Measurements from ENCODE around the gene SPP2.

SPP2 gene

GRCh38 chr2:234096164-234096563 is 45.7 kb downstream of the SPP2 start:
- no peak for DNase-seq

- DNase-seq = no peak
Measured at GRCh38 chr2:234098681-234099080, 48.2 kb downstream of the SPP2 start.

- no peak for DNase-seq
Measured at GRCh38 chr2:234099266-234099665, 48.8 kb downstream of the SPP2 start.

GRCh38 chr2:234100686-234101085 is 50.2 kb downstream of the SPP2 start:
- DNase-seq = no peak

DNA sequence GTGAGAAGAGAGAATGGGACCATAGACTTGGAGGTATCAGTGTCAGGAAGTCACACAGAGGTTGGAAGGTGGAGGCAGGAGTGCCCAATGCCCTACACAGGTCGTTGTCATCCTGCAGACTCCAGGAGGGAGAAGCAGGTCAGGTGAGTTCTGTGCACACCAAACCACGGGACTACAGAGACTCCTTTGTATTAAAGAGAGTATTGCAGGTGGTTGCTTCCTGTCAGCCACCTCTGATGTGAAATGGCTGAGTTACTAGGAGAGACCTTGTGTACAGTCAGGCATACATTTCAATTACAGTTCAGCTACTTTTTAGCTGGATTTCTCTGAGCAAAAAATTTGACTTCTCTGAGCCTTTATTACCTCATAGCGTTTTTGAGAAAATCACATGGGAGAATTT is 51.6 kb downstream of the SPP2 start:
- DNase-seq = no peak

DNA sequence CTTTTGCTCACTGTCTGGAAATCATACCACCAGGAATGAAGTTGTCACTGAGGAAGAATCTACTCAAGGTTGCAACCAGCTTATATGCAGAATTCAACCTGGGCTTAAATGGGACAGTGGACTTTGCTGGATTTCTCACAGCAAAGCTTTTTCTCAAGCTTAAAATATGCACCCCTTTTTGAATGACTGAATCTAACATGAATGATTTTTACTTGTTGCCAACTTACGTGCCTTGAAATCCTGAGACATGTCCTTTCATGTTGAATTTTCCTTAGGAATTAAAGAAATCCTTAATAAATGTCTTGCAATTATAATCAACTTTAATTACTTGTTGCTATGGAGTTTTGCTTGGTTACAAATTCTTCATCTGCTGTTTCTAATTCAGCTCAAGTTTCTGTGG is 57.4 kb downstream of the SPP2 start:
- DNase-seq = no peak

DNA sequence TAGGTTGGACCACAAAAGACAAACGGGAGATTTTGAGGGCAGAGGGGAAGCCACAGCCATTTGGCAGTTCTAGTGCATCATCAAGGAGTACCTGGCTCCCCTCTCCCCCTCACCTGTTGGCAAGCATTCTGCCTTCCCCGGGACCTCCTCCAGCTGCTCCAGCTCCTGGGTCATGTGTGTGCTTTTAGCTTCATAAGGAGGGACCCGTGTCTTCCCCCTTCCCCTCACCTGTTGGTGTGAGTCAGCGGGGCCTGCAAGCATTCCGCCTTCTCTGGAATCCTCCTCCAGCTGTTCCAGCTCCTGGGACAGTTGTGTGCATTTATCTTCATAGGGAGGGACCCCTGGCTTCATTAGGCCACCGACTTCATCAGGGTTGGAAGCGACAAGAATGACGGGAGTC is 58.8 kb downstream of the SPP2 start:
- DNase-seq = no peak

DNA sequence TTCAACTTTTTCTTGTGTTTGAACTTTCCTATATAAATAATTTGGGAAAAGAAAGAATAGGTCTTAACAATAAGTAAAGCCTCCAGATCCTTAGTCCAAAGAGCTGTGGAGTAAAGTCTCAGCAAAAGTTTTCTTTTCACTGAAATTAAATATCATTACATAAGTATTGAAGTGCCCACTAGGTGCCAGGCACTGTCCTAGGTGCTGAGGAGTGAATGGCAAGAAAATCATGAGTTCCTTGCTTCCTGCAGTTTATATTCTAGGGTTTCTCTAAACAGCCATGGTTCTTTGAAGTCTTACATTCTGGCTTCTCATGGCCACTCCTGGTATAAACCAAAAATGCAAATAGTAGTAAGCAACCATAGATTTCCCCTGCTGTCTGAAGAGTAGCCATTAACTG is 59.7 kb downstream of the SPP2 start:
- no peak for DNase-seq

DNA sequence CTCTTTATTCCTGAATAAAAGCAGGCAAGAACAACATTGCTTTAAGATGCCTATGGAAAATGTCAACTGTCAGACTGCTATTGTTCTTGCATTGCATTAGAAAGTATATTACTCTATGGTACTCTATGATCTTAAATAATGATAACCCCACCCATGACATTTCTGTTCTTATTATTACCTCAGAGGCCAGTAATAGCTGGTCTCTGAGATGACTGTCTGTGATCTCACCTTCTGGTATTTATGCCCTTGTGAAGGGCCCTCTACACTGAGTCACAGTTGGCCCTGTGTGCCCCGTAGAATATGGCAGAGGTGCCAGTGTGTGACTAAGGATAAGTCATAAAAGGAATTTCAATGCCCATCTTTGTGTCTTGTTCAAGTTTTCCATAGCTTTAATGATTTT is 61.0 kb downstream of the SPP2 start:
- DNase-seq = no peak

DNA sequence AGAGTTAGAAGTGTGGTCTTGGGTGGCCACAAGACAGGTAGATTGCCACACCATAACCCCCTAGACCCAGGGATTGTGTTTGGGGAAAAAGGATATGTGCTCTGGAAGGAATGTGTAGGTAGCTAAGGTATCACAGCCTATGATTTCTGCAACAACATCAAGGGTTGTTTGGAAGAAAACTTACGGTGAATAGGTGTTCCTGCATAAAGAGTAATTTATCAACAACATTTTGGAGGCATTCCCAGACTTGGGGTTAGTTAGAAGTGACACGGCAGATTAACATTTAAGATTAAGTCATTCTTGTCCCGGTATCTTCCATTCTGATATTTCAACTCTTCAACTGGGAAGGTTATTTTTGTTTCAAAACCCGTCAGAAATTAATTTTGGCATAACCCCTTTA is 65.5 kb downstream of the SPP2 start:
- no peak for DNase-seq

GRCh38 chr2:234121999-234122398 is 71.5 kb downstream of the SPP2 start:
- no peak for DNase-seq

DNA sequence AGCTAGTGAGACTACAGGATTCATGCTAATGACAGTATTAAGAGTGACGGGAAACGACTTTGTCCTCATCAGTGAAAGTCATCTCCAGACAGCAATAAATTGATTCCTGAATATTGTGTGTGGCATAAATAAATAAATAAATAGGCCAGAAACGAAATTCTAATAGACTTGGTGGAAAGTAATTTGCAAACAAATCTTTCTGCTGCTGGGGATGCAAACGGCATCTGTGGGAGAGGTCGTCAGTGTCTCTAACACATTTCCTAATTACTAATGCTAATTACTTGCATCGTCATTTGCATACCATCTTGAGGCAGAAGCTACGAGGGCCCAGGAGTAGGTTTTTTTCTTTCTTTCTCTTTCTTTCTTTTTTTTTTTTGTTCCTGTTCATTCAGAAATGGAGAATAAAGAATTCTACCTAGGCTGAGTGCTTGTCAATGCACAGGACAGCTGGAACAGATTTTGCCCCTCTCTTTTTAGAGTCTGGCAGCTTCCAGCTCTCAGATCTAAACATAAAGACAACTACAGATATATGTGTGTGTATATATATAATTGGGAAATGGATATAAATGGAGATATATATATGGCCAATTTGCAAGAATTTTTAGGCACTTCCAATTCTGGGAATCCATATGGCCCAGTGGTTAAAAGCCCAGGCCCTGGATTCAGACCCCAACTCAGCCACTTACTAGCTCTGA is 75.1 kb downstream of the SPP2 start:
- no peak for DNase-seq

- DNase-seq = no peak
Measured at GRCh38 chr2:234126146-234126470, 75.6 kb downstream of the SPP2 start.
